HepG2 (cell line): ENCODE data around the gene KDM1B. TPM values are rescaled to one million over a fixed set of nuclear protein-coding genes. Genes with fewer than 3 reads are reported as not detected.

Experiments
- AKNA ChIP-seq: sonication (generic); formaldehyde crosslinking; IDR thresholded peaks from 2 replicates; pipeline ENCODE4 v1.4.0; 2020; ENCODE audit warnings: missing genetic modification reagents, borderline replicate concordance
- ATF7-NPFF ChIP-seq: sonication (generic); formaldehyde crosslinking; IDR thresholded peaks from 2 replicates; pipeline ENCODE4 v1.8.1; 2023; ENCODE audit warnings: mild to moderate bottlenecking, low read depth, missing genetic modification reagents, moderate library complexity
- BATF2 ChIP-seq: sonication (generic); formaldehyde crosslinking; IDR thresholded peaks from 2 replicates; pipeline ENCODE4 v1.8.0; 2022; ENCODE audit warnings: mild to moderate bottlenecking, missing genetic modification reagents, moderate library complexity
- CSRNP2 ChIP-seq: sonication (generic); formaldehyde crosslinking; conservative IDR thresholded peaks from 2 replicates; pipeline ENCODE4 v1.8.0; 2022; ENCODE audit warnings: low read depth, missing genetic modification reagents
- HIVEP1 ChIP-seq: sonication (generic); formaldehyde crosslinking; IDR thresholded peaks from 2 replicates; pipeline ENCODE4 v1.4.0; 2020; ENCODE audit warnings: mild to moderate bottlenecking, missing genetic modification reagents
- RARG ChIP-seq: sonication (generic); formaldehyde crosslinking; IDR thresholded peaks from 2 replicates; pipeline ENCODE4 v1.4.0; 2020; ENCODE audit warnings: low read depth, mild to moderate bottlenecking, missing genetic modification reagents
- ZMYM2 ChIP-seq: sonication (generic); formaldehyde crosslinking; IDR thresholded peaks from 2 replicates; pipeline ENCODE4 v1.8.0; 2022; ENCODE audit warnings: mild to moderate bottlenecking, missing genetic modification reagents
- ZNF383 ChIP-seq: sonication (generic); formaldehyde crosslinking; IDR thresholded peaks from 2 replicates; pipeline ENCODE4 v1.4.0; 2020; ENCODE audit warnings: missing genetic modification reagents, mild to moderate bottlenecking, borderline replicate concordance
- ZNF558 ChIP-seq: sonication (generic); formaldehyde crosslinking; IDR thresholded peaks from 2 replicates; pipeline ENCODE4 v1.9.0; 2022; ENCODE audit warnings: mild to moderate bottlenecking, missing genetic modification reagents, borderline replicate concordance
- ZSCAN9 ChIP-seq: IDR thresholded peaks from 2 replicates; pipeline ENCODE4 v1.6.1; 2016; ENCODE audit warnings: borderline replicate concordance
- polyA plus RNA-seq, 8 experiments: library from polyadenylated mRNA; depleted of rRNA in 3 of 8; stranded (reverse) in 7 of 8; unstranded in 1 of 8; fragments of >200 nt; fragmentation: Illumina TruSeq in 4 of 8; extraction: Trizol in 4 of 8; gene quantifications; 2 replicates each; pipeline versions ENCODE4 v1.2.1 to v1.2.3, GENCODE V29; 2011 to 2016; ENCODE audit warnings: low read depth in 4 of 8, missing spikeins in 1 of 8, mixed read lengths in 1 of 8; ENCODE audit not compliant: insufficient read depth in 1 of 8
- total RNA-seq, 5 experiments: library from RNA; depleted of rRNA; stranded (reverse); fragments of >200 nt; fragmentation: Illumina TruSeq; extraction: Trizol; gene quantifications; 2 replicates each; pipeline ENCODE4 v1.2.3, GENCODE V29; 2016; ENCODE audit warnings: low read depth in 1 of 5
- TF ChIP-seq, protein P1 (sequence below): sonication (generic); formaldehyde crosslinking; IDR thresholded peaks from 2 replicates; pipeline ENCODE4 v1.4.0; 2020; ENCODE audit warnings: mild to moderate bottlenecking, missing genetic modification reagents, borderline replicate concordance

Gene KDM1B
- total and polyA plus RNA-seq, 2 of the 13 experiments (the other 11 are each of a cell fraction or from before 2014, with no cell fraction given): 9.8 to 13.2 TPM

- TF ChIP-seq AKNA (CRISPR knock-in tag) (no peak), CSRNP2 (CRISPR knock-in tag) (no peak), ZNF383 (CRISPR knock-in tag) (no peak), ZSCAN9 (CRISPR knock-in tag) (no peak), RARG (CRISPR knock-in tag) (no peak), ATF7-NPFF (no peak; the same call in 1 of the 2 replicates), BATF2 (CRISPR knock-in tag) (peak; percentile 66; the same call in 1 of the 2 replicates), ZNF558 (CRISPR knock-in tag) (peak; percentile 43; the same call in 1 of the 2 replicates), HIVEP1 (CRISPR knock-in tag) (peak; percentile 21; the same call in 1 of the 2 replicates), ZMYM2 (CRISPR knock-in tag) (peak; percentile 78)
- TF ChIP-seq, protein P1, sequence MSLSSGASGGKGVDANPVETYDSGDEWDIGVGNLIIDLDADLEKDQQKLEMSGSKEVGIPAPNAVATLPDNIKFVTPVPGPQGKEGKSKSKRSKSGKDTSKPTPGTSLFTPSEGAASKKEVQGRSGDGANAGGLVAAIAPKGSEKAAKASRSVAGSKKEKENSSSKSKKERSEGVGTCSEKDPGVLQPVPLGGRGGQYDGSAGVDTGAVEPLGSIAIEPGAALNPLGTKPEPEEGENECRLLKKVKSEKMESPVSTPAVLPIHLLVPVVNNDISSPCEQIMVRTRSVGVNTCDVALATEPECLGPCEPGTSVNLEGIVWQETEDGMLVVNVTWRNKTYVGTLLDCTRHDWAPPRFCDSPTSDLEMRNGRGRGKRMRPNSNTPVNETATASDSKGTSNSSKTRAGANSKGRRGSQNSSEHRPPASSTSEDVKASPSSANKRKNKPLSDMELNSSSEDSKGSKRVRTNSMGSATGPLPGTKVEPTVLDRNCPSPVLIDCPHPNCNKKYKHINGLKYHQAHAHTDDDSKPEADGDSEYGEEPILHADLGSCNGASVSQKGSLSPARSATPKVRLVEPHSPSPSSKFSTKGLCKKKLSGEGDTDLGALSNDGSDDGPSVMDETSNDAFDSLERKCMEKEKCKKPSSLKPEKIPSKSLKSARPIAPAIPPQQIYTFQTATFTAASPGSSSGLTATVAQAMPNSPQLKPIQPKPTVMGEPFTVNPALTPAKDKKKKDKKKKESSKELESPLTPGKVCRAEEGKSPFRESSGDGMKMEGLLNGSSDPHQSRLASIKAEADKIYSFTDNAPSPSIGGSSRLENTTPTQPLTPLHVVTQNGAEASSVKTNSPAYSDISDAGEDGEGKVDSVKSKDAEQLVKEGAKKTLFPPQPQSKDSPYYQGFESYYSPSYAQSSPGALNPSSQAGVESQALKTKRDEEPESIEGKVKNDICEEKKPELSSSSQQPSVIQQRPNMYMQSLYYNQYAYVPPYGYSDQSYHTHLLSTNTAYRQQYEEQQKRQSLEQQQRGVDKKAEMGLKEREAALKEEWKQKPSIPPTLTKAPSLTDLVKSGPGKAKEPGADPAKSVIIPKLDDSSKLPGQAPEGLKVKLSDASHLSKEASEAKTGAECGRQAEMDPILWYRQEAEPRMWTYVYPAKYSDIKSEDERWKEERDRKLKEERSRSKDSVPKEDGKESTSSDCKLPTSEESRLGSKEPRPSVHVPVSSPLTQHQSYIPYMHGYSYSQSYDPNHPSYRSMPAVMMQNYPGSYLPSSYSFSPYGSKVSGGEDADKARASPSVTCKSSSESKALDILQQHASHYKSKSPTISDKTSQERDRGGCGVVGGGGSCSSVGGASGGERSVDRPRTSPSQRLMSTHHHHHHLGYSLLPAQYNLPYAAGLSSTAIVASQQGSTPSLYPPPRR (CRISPR knock-in tag): no peak
Measured at GRCh38 chr6:18155150-18155863, at the start of gene KDM1B (continued).
